PC-9 (cell line): Measurements from ENCODE around the gene ZMYND10. TPM values are rescaled to one million over a fixed set of nuclear protein-coding genes. Genes with fewer than 3 reads are reported as not detected.

Experiments used
- BruUV-seq: library from RNA; stranded (reverse); fragments of 400-500 nt; replicated peaks from 2 replicates; lab custom pipeline; 2021; lab: Mats Ljungman, UMichigan
- CTCF ChIA-PET: fragments of 300-600 bp; sonication (Branson Sonifier 250); formaldehyde crosslinking; loops from one replicate; lab custom pipeline; 2022; ENCODE audit warnings: antibody characterized with exemption; lab: Charles Lee
- POLR2A ChIA-PET: fragments of 300-600 bp; sonication (Branson Sonifier 250); formaldehyde crosslinking; loops from one replicate; lab custom pipeline; 2022; ENCODE audit warnings: antibody characterized with exemption; ENCODE audit not compliant: unreplicated experiment; lab: Charles Lee
- DNase-seq, 2 experiments: peaks; one replicate each; pipeline versions ENCODE4 v3.0.0 to v3.0.0-alpha.2; 2015 to 2022; ENCODE audit warnings: mixed read lengths in 1 of 2
- H2AFZ ChIP-seq: fragments of 200-600 bp; sonication (generic); 2 replicates; pipeline ENCODE4 v1.8.1; 2017; ENCODE audit warnings: antibody characterized with exemption
- H3F3A ChIP-seq: fragments of 200-600 bp; sonication (generic); 2 replicates; pipeline ENCODE4 v1.8.1; 2017; ENCODE audit warnings: antibody characterized with exemption, mild to moderate bottlenecking, low read depth; ENCODE audit not compliant: insufficient read depth
- H3K27ac ChIP-seq: fragments of 200-600 bp; sonication (generic); 2 replicates; pipeline ENCODE4 v1.6.1; 2016; ENCODE audit warnings: mixed run types
- H3K27me3 ChIP-seq: fragments of 200-600 bp; sonication (generic); 2 replicates; pipeline ENCODE4 v1.6.1; 2016; ENCODE audit warnings: low read depth, mixed run types; ENCODE audit not compliant: insufficient read depth
- H3K36me3 ChIP-seq: fragments of 200-600 bp; sonication (generic); 2 replicates; pipeline ENCODE4 v1.6.1; 2016; ENCODE audit warnings: low read depth, mixed run types
- H3K4me1 ChIP-seq: fragments of 200-600 bp; sonication (generic); replicated peaks from 2 replicates; pipeline ENCODE4 v1.6.1; 2016; ENCODE audit warnings: mixed run types; ENCODE audit not compliant: insufficient read depth
- H3K4me2 ChIP-seq: fragments of 200-600 bp; sonication (generic); 2 replicates; pipeline ENCODE4 v1.6.1; 2017; ENCODE audit warnings: mixed run types
- H3K4me3 ChIP-seq: fragments of 200-600 bp; sonication (generic); 2 replicates; pipeline ENCODE4 v1.6.1; 2016; ENCODE audit warnings: mixed run types
- H3K79me2 ChIP-seq: fragments of 200-600 bp; sonication (generic); 2 replicates; pipeline ENCODE4 v1.6.1; 2017; ENCODE audit warnings: low read depth, mixed run types
- H3K9me2 ChIP-seq: fragments of 200-600 bp; sonication (generic); 2 replicates; pipeline ENCODE4 v1.8.1; 2017; ENCODE audit warnings: mild to moderate bottlenecking; ENCODE audit not compliant: insufficient read depth
- H3K9me3 ChIP-seq: fragments of 200-600 bp; sonication (generic); 2 replicates; pipeline ENCODE4 v1.8.1; 2016; ENCODE audit warnings: low read depth; ENCODE audit not compliant: insufficient read depth
- H4K20me1 ChIP-seq: fragments of 200-600 bp; sonication (generic); 2 replicates; pipeline ENCODE4 v1.8.1; 2017; ENCODE audit not compliant: insufficient read depth
- EZH2 ChIP-seq: fragments of 200-600 bp; sonication (generic); IDR thresholded peaks from 2 replicates; pipeline ENCODE4 v1.8.0; 2017; ENCODE audit warnings: antibody characterized with exemption, low read depth
- intact Hi-C: fragments of 100-400 bp; cut with micrococcal nuclease; formaldehyde crosslinking; loops from one replicate; pipeline ENCODE4 v1.10.0; 2022; ENCODE audit not compliant: unreplicated experiment
- total RNA-seq: library from RNA; stranded (reverse); gene quantifications from 2 replicates; pipeline ENCODE4 v1.2.3, GENCODE V29; 2021
- TF ChIP-seq, protein P1 (sequence below): fragments of 200-600 bp; sonication (generic); conservative IDR thresholded peaks from 2 replicates; pipeline ENCODE4 v1.6.1; 2017; ENCODE audit warnings: mixed run types, antibody characterized with exemption, mild to moderate bottlenecking, moderate library complexity

ZMYND10 gene
- total RNA-seq, 1 experiment from 2014 or later = 4.4 TPM

DNA sequence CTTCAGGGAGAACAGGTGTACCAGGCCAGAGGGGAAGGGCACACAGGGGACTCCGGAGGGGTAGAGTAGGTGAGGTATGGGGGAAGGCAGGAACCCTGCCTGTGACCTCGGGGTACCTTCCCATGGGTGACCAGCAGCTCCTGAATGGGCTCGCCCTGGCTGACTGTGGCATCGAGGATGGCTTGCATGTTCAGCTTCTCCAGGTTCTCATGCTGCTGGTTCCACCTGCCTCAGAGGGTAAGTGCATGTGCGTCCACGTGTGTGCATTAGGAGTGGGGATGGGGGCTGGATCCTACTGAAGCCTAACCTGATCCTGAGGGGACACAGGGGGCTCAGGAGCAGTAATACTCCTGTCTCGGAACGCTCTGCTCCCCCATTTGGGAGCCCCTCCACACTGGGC is 524 bp downstream of the ZMYND10 start:
- TF ChIP-seq, protein P1, sequence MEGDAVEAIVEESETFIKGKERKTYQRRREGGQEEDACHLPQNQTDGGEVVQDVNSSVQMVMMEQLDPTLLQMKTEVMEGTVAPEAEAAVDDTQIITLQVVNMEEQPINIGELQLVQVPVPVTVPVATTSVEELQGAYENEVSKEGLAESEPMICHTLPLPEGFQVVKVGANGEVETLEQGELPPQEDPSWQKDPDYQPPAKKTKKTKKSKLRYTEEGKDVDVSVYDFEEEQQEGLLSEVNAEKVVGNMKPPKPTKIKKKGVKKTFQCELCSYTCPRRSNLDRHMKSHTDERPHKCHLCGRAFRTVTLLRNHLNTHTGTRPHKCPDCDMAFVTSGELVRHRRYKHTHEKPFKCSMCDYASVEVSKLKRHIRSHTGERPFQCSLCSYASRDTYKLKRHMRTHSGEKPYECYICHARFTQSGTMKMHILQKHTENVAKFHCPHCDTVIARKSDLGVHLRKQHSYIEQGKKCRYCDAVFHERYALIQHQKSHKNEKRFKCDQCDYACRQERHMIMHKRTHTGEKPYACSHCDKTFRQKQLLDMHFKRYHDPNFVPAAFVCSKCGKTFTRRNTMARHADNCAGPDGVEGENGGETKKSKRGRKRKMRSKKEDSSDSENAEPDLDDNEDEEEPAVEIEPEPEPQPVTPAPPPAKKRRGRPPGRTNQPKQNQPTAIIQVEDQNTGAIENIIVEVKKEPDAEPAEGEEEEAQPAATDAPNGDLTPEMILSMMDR = no peak
- TF ChIP-seq EZH2 = no peak
- no peak for DNase-seq
- Histone ChIP-seq H3K9me2 (no peaks in the 10 kb centered on the region), H3K4me1 (peaks cover 5% of the 10 kb centered on the region; the same call in 1 of the 2 replicates), H4K20me1 (no peaks in the 10 kb centered on the region), H3K36me3 (no peaks in the 10 kb centered on the region), H3K4me3 (no peak overlapping the region), H3K27ac (no peak overlapping the region), H3K79me2 (0 out of 2 replicates have a peak, but pooled peaks cover 5% of the 10 kb centered on the region), H3K9me3 (no peaks in the 10 kb centered on the region), H3K27me3 (no peaks in the 10 kb centered on the region), H3F3A (peaks cover 5% of the 10 kb centered on the region; the same call in 1 of the 2 replicates), H2AFZ (no peak overlapping the region), H3K4me2 (no peak overlapping the region)
- POLR2A ChIA-PET = interaction anchor here (0.6 to 0.7 kb wide), 2 partner anchors 12 to 110 kb away, joined by 5 to 20 read pairs; no protein-coding TSS in a partner anchor
- intact Hi-C loops = no loop called here
- CTCF ChIA-PET = interaction anchor here (0.6 kb wide), 1 partner anchor 101 kb away, joined by 4 read pairs; no protein-coding TSS in a partner anchor
- BruUV-seq = no TSS peak

DNA sequence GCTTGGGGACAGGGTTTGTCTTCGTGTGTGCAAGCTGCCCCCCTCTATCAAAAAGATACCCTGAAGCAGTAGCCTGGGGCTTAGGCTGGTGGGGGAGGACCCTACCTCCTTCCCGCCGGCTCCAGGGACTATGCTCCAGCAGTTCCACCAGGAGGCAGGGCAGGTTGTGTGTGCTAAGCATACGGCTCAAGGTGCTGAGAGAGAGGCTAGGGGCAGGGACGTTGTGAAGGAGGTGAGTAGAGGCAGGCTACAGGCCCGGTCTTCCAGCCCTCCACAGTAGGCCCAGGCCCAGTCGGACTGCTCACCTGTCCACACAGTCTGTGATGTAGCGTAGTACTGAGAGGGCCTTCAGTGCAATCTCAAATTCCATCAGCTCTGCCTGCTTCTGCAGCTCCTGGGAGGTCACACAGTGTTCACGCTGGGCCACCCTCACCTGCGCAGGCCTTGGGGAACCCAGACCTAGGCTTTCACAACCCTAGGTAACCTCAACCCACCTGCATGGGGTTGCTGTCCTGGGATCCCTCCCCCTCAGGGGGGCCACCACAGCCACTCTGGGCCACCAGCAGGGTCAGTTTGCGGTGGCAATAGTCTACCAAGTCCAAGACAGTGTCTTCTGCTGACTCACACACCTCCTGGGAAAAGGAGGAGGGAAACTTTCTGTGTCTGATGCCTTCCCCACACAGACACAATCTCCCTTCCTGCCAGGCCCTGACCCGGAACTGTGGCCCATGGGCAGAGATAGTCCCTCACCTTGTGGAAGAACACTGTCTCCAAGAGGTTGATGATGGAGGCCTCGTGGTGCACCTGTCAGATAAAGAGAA is 2.5 kb downstream of the ZMYND10 start:
- TF ChIP-seq EZH2 = no peak
- TF ChIP-seq, protein P1 = no peak
- Histone ChIP-seq H3K9me2 (no peaks in the 10 kb centered on the region), H3K79me2 (no peaks in the 10 kb centered on the region), H3K9me3 (no peaks in the 10 kb centered on the region), H4K20me1 (no peaks in the 10 kb centered on the region), H3K27ac (no peak overlapping the region), H3K4me3 (no peak overlapping the region), H3K4me1 (peaks cover 9% of the 10 kb centered on the region; the same call in 1 of the 2 replicates), H3F3A (peaks cover 12% of the 10 kb centered on the region; the same call in 1 of the 2 replicates), H3K36me3 (no peaks in the 10 kb centered on the region), H3K27me3 (no peaks in the 10 kb centered on the region), H3K4me2 (no peak overlapping the region), H2AFZ (no peak overlapping the region)
- DNase-seq = no peak
- BruUV-seq = no TSS peak
- CTCF ChIA-PET = no interaction called here
- intact Hi-C loops = no loop called here
- POLR2A ChIA-PET = no interaction called here

DNA sequence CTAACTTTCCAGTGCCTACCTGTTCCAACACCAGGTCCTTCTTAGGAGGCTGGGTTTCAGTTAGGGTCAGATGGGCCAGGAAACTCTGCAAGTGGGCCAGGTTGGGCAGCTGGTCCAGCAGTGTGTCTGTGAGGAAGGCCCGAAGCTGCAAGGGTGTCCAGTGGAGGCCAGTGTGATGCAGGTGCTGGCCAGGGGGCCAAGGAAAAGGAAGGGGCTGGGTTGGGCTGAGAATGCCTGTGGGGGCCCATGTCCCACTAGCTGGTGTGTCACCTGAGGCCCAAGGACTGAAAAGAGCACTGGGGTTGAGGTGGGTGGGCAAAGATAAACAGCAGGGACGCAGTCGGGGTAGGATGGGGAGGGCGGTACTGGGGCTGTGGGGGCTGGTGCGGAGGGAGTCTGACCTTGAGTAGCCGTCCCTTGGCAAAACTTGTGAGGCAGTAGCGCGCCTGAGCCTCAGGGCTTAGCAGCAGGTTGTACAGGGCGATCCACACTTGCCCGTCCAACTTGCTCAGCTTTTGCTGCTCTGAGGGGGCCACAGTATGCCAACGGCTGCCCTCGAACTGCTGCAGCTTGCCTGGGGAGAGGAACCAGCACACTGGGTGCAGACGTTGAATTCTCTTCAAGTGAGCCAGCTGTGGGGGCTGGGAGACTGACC is 3.4 kb downstream of the ZMYND10 start:
- H2AFZ ChIP-seq = no peak overlapping the region
- intact Hi-C loops = no loop called here
- no peak for TF ChIP-seq EZH2
- TF ChIP-seq, protein P1 = no peak
- H3K4me3 ChIP-seq = no peak overlapping the region
- DNase-seq = no peak
- H3K4me1 ChIP-seq = peaks cover 9% of the 10 kb centered on the region; the same call in 1 of the 2 replicates
- CTCF ChIA-PET = no interaction called here
- no peaks in the 10 kb centered on the region; the same call in 1 of the 2 replicates for H3K79me2 ChIP-seq
- no peaks in the 10 kb centered on the region for H3K9me3 ChIP-seq
- BruUV-seq = no TSS peak
- no peak overlapping the region for H3K4me2 ChIP-seq
- H3K27ac ChIP-seq = no peak overlapping the region
- POLR2A ChIA-PET = no interaction called here
- no peaks in the 10 kb centered on the region for H4K20me1 ChIP-seq
- H3K9me2 ChIP-seq = no peaks in the 10 kb centered on the region
- H3K36me3 ChIP-seq = no peaks in the 10 kb centered on the region
- H3K27me3 ChIP-seq = no peaks in the 10 kb centered on the region
- peaks cover 11% of the 10 kb centered on the region; the same call in 1 of the 2 replicates for H3F3A ChIP-seq
